ENCODE measurements around the gene RPP25L.
A peak's percentile ranks its signal among the peaks of the same experiment; 100 is the strongest.
"Not testable (repeated sequence)": the region's sequence is repeated elsewhere in the genome, so short reads cannot be mapped to it uniquely, and the experiment has no call there.

Gene RPP25L

DNA sequence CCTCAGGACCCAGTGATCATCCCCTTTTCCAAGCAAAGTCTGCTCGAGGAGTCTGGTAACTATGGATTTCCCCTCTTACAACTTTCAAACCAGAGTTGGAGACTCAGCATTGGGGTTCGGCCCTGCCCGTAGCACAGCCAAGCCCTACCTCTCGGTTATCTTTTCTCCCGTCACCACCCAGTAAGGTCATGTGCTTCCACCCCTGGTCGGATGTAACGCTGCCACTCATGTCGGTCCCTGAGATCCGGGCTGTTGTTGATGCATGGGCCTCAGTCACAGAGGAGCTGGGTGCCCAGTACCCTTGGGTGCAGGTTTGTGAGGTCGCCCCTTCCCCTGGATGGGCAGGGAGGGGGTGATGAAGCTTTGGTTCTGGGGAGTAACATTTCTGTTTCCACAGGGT lies 35.8 kb upstream of the RPP25L start:
- DNase-seq (ENCODE audit: low spot score), result no peak
- TF ChIP-seq, protein P1, sequence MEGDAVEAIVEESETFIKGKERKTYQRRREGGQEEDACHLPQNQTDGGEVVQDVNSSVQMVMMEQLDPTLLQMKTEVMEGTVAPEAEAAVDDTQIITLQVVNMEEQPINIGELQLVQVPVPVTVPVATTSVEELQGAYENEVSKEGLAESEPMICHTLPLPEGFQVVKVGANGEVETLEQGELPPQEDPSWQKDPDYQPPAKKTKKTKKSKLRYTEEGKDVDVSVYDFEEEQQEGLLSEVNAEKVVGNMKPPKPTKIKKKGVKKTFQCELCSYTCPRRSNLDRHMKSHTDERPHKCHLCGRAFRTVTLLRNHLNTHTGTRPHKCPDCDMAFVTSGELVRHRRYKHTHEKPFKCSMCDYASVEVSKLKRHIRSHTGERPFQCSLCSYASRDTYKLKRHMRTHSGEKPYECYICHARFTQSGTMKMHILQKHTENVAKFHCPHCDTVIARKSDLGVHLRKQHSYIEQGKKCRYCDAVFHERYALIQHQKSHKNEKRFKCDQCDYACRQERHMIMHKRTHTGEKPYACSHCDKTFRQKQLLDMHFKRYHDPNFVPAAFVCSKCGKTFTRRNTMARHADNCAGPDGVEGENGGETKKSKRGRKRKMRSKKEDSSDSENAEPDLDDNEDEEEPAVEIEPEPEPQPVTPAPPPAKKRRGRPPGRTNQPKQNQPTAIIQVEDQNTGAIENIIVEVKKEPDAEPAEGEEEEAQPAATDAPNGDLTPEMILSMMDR (IDR thresholded peaks at IDR 0.05; ENCODE audit: borderline replicate concordance, control extremely low read depth, extremely low read depth, insufficient read depth, missing control alignments), result no peak
- in situ Hi-C loops (cut with MboI; ENCODE audit: low sequenced_read_pairs, unreplicated experiment), result no loop called here

DNA sequence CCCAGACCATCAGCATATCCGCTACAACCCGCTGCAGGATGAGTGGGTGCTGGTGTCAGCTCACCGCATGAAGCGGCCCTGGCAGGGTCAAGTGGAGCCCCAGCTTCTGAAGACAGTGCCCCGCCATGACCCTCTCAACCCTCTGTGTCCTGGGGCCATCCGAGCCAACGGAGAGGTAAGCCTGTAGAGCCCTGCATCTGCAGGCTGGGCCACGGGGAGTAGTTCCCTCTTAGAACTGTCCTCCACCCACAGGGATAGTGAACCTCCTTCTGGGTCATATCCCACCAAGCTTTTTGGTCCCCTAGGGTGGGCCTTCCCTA lies 35.1 kb upstream of the RPP25L start:
- no peak for DNase-seq (ENCODE audit: low spot score)
- in situ Hi-C loops (cut with MboI; ENCODE audit: low sequenced_read_pairs, unreplicated experiment), result no loop called here
- TF ChIP-seq, protein P1 (IDR thresholded peaks at IDR 0.05; ENCODE audit: borderline replicate concordance, control extremely low read depth, extremely low read depth, insufficient read depth, missing control alignments), result no peak

DNA sequence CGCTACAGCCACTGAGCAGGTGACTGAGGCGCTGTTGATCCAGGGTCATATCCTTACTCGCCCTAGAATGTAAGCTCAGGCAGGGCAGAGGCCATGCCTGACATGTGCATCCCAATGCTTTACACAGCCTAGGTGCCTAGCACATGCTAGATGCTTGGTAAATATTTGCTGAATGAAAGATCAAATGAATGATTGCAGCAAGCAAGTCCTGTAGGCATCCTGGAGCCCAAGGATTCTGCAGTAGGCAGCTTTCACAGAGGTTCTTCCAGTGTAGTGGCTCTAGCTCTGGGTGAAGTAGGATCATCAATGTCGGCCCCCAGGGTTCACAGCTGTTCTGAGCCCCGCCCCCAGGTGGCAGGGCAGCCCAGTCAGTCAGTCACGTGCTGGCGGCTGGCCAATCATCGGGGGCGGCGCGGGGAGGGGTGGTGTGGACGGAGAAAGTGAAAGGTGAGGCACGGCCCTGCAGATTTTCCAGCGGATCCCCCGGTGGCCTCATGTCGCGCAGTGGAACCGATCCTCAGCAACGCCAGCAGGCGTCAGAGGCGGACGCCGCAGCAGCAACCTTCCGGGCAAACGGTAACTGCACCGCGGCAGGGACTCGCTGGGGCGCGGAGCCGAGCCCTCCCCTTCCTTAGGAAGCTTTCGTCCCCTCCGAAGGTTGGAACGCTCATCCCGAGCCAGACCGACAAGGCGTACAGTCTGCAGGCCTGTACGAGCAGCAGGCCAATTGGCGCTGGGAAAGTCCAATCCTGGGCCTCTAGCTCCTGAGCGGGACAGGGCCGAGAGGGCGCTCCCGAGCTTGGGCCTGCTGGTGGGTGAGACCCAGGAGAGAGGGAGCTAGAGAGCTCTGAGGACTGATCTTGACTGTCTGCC lies 34.5 kb upstream of the RPP25L start, which contains the start of gene GALT:
TSS of gene GALT (plus strand) at position 465 of the 873 bp plus-strand sequence. CDS start at position 495, 30 bp downstream.
- peak; percentile 98 for DNase-seq (ENCODE audit: low spot score)
- TF ChIP-seq, protein P1 (IDR thresholded peaks at IDR 0.05; ENCODE audit: borderline replicate concordance, control extremely low read depth, extremely low read depth, insufficient read depth, missing control alignments), result peak; percentile 37
- in situ Hi-C loops (cut with MboI; ENCODE audit: low sequenced_read_pairs, unreplicated experiment), result no loop called here

DNA sequence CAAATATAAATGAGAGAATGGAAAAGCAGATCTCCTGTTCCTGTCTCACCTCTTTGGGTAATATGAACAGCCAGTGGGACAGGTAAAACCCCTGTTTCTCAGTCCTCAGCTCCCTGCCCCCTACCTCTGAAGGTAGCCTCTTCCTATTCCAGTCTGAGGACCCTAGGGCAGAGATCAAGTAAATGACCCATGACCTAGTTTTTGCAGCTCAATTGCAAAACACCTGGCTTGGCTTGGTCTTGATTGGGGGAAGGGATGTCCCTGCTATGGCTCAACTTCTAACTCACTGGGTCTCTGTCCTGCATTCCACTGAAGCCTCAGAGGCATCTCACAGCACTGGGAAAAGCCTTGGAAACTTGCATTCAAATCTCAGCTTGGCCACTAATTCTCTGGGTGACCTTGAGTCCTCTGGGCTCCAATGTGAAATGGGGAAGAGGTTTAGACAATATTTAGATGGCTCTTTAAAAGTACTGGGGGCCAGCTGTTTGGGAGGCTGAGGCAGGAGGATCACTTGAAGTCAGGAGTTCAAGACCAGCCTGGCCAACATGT lies 32.9 kb upstream of the RPP25L start:
- no peak for DNase-seq (ENCODE audit: low spot score)
- TF ChIP-seq, protein P1 (IDR thresholded peaks at IDR 0.05; ENCODE audit: borderline replicate concordance, control extremely low read depth, extremely low read depth, insufficient read depth, missing control alignments), result no peak
- in situ Hi-C loops (cut with MboI; ENCODE audit: low sequenced_read_pairs, unreplicated experiment), result no loop called here

DNA sequence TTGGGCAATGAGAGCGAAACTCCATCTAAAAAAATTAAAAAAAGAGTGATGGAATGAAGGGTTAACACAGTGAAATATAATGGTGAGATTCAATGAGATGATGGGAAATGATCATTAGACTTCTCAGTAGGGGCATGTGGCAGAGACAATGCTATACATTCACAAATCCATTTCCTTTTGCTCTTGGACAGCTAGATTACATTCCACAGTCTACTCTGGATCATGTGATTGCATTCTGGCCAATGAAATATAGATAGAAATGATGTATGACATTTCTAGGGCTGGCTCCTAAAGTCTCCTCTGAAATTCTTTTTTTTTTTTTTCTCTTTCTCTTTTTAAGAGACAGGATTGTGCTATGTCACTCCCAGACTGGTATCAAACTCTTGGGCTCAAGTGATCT lies 30.8 kb upstream of the RPP25L start:
- DNase-seq (ENCODE audit: low spot score), result no peak
- in situ Hi-C loops (cut with MboI; ENCODE audit: low sequenced_read_pairs, unreplicated experiment), result no loop called here
- TF ChIP-seq, protein P1 (IDR thresholded peaks at IDR 0.05; ENCODE audit: borderline replicate concordance, control extremely low read depth, extremely low read depth, insufficient read depth, missing control alignments), result no peak

DNA sequence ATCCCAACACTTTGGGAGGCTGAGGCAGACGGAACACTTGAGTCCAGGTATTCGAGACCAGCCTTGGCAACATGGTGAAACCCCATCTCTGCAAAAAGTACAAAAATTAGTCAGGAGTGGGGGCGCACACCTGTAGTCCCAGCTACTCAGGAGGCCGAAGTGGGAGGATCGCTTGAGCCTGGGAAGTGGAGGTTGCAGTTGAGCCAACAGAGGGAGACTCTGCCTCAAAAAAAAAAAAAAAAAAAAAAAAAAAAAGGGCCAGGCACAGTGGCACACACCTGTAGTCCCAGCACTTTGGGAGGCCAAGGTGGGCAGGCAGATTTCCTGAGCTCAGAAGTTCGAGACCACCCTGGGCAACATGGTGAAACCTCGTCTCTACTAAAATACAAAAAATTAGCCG lies 27.4 kb upstream of the RPP25L start:
- in situ Hi-C loops (cut with MboI; ENCODE audit: low sequenced_read_pairs, unreplicated experiment); DNase-seq (ENCODE audit: low spot score): not testable (repeated sequence)

GRCh38 chr9:34638138-34638445 lies 26.2 kb upstream of the RPP25L start:
- no peak for DNase-seq (ENCODE audit: low spot score)
- in situ Hi-C loops (cut with MboI; ENCODE audit: low sequenced_read_pairs, unreplicated experiment), result no loop called here
- TF ChIP-seq, protein P1 (IDR thresholded peaks at IDR 0.05; ENCODE audit: borderline replicate concordance, control extremely low read depth, extremely low read depth, insufficient read depth, missing control alignments), result no peak

Data from GM13976 (cell line).